ENCODE results near the gene CTSA. TPM values are rescaled to one million over a fixed set of nuclear protein-coding genes. Genes with fewer than 3 reads are reported as not detected.

The CTSA gene
- total and polyA plus RNA-seq, 9 of the 15 experiments (the other 6 are each of a cell fraction or from before 2014, with no cell fraction given): 8.8 to 61.7 (median 28.3) TPM

DNA sequence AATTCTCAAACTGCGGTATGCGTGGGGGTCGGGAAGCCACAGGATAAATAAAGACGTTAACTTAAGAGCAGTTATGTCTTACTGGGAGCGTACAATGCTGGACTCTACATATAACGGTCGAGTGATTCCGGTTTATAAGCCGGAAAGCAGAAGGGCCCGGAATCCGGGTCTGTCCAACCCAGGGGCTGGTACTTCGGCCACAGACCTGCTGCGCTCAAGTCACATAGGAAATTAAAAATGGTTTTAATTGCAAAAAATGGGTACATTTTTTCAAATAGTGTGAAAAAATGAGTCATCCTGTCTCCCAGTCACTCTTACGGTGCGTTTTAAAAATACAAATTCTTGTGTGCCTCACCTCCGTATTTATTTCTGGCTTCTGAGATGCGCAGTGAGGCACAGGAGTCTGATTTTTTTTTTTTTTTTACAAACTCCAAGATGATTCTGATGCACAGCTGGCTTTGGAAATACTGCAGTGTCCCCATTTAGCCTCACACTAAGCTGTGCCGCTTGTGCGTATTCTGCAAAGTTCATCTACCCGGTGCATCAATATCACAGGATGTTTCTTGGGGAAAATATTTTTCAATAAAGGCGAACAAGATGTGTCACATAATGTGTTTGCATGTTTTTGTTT lies 44.4 kb downstream of the CTSA start (continued):
- TF ChIP-seq ID3 (CRISPR knock-in tag; IDR thresholded peaks at IDR 0.05): no peak
- peak; percentile 54; the same call in 1 of the 2 replicates for TF ChIP-seq ID3 (tag; IDR thresholded peaks at IDR 0.05)
- no peak for TF ChIP-seq CBX8 (IDR thresholded peaks at IDR 0.05; ENCODE audit: borderline replicate concordance, extremely low read depth, low read depth, low read length, poor library complexity, severe bottlenecking)
- no peak; the same call in 1 of the 2 replicates for TF ChIP-seq EP400 (IDR thresholded peaks at IDR 0.05)
- 0 out of 4 replicates have a peak, but pooled peaks of 1 of the 2 experiments have one; percentile 10 for TF ChIP-seq MAZ (CRISPR knock-in tag; conservative IDR thresholded peaks at IDR 0.05 in 1 of 2, IDR thresholded peaks at IDR 0.05 in 1 of 2)
- no peak for TF ChIP-seq SMC3 (conservative IDR thresholded peaks at IDR 0.05; ENCODE audit: insufficient read depth, low read depth, low read length)
- TF ChIP-seq ZNF79 (CRISPR knock-in tag; IDR thresholded peaks at IDR 0.05; ENCODE audit: low read depth): no peak
- TF ChIP-seq ZNF23 (CRISPR knock-in tag; IDR thresholded peaks at IDR 0.05): no peak
- TF ChIP-seq TAF9B (IDR thresholded peaks at IDR 0.05; ENCODE audit: partially characterized antibody): no peak
- no peak for TF ChIP-seq ELF2 (CRISPR knock-in tag; IDR thresholded peaks at IDR 0.05)
- no peak for TF ChIP-seq ZC3H11A (IDR thresholded peaks at IDR 0.05; ENCODE audit: low read depth, low read length)
- TF ChIP-seq FOXA1 (IDR thresholded peaks at IDR 0.05; ENCODE audit: borderline replicate concordance): 0 out of 2 replicates have a peak, but pooled peaks have one; percentile 27
- TF ChIP-seq RB1 (IDR thresholded peaks at IDR 0.05; ENCODE audit: low read depth): no peak
- no peak for TF ChIP-seq MAX (CRISPR knock-in tag; IDR thresholded peaks at IDR 0.05)
- no peak for TF ChIP-seq THAP7 (CRISPR knock-in tag; IDR thresholded peaks at IDR 0.05)
- TF ChIP-seq HMGXB4 (CRISPR knock-in tag; IDR thresholded peaks at IDR 0.05): no peak
- no peak for TF ChIP-seq SRSF7 (optimal IDR thresholded peaks at IDR 0.05; ENCODE audit: low read depth, low read length)
- no peak for TF ChIP-seq ZNF589 (CRISPR knock-in tag; IDR thresholded peaks at IDR 0.05; ENCODE audit: low read depth)
- peak; percentile 65 to 83; a peak in 3 of 4 replicates for TF ChIP-seq FOXA3 (CRISPR knock-in tag; conservative IDR thresholded peaks at IDR 0.05 in 1 of 2, IDR thresholded peaks at IDR 0.05 in 1 of 2)
- TF ChIP-seq POLR3G (IDR thresholded peaks at IDR 0.05; ENCODE audit: extremely low read depth, insufficient read length, insufficient replicate concordance): no peak
- TF ChIP-seq ZNF766 (CRISPR knock-in tag; conservative IDR thresholded peaks at IDR 0.05): no peak
- TF ChIP-seq NFE2 (IDR thresholded peaks at IDR 0.05; ENCODE audit: low read depth): 0 out of 2 replicates have a peak, but pooled peaks have one; percentile 53
- no peak for TF ChIP-seq ETS1 (conservative IDR thresholded peaks at IDR 0.05; ENCODE audit: control insufficient read depth, low read depth, low read length)
- TF ChIP-seq TCF3 (CRISPR knock-in tag; IDR thresholded peaks at IDR 0.05): peak; percentile 93

Measured in K562 (cell line).